IPS-15b (cell line): Measurements from ENCODE around the gene C11orf98.
"Not testable (repeated sequence)": the region's sequence is repeated elsewhere in the genome, so short reads cannot be mapped to it uniquely, and the experiment has no call there.

Source experiments
- H3K27me3 ChIP-seq: one replicate; pipeline ENCODE4 v1.6.1; 2013; ENCODE audit warnings: low read length; ENCODE audit not compliant: control insufficient read depth, insufficient read depth
- H3K36me3 ChIP-seq: one replicate; pipeline ENCODE4 v1.6.1; 2013; ENCODE audit warnings: low read length; ENCODE audit not compliant: control insufficient read depth, insufficient read depth
- H3K4me1 ChIP-seq: one replicate; pipeline ENCODE4 v1.6.1; 2013; ENCODE audit warnings: mild to moderate bottlenecking, low read length; ENCODE audit not compliant: control insufficient read depth, insufficient read depth
- H3K4me3 ChIP-seq: one replicate; pipeline ENCODE4 v1.5.1; 2013; ENCODE audit warnings: low read depth, low read length
- H3K9ac ChIP-seq: one replicate; pipeline ENCODE4 v1.6.1; 2013; ENCODE audit warnings: low read depth, mild to moderate bottlenecking, low read length
- H3K9me3 ChIP-seq: one replicate; pipeline ENCODE4 v1.6.1; 2013; ENCODE audit warnings: mild to moderate bottlenecking, low read length; ENCODE audit not compliant: control insufficient read depth, insufficient read depth

The C11orf98 gene

GRCh38 chr11:62616957-62617356 lies 48.1 kb downstream of the C11orf98 start:
- not testable (repeated sequence) for H3K27me3 ChIP-seq, H3K4me3 ChIP-seq, H3K4me1 ChIP-seq, H3K9me3 ChIP-seq, H3K9ac ChIP-seq, H3K36me3 ChIP-seq

GRCh38 chr11:62615521-62615920 lies 49.5 kb downstream of the C11orf98 start:
- Histone ChIP-seq H3K4me1 (peaks cover under 1% of the 10 kb centered on the region), H3K9me3 (no peaks in the 10 kb centered on the region), H3K9ac (no peak overlapping the region), H3K27me3 (peaks cover 8% of the 10 kb centered on the region), H3K4me3 (no peak overlapping the region), H3K36me3 (no peaks in the 10 kb centered on the region)

GRCh38 chr11:62614275-62614674 lies 50.7 kb downstream of the C11orf98 start:
- H3K27me3 ChIP-seq = peaks cover 11% of the 10 kb centered on the region
- H3K4me3 ChIP-seq = no peak overlapping the region
- no peaks in the 10 kb centered on the region for H3K36me3 ChIP-seq
- H3K9ac ChIP-seq = no peak overlapping the region
- H3K4me1 ChIP-seq = no peaks in the 10 kb centered on the region
- H3K9me3 ChIP-seq = no peaks in the 10 kb centered on the region

GRCh38 chr11:62613291-62613778 lies 51.7 kb downstream of the C11orf98 start:
- H3K36me3 ChIP-seq = no peaks in the 10 kb centered on the region
- H3K4me3 ChIP-seq = peak overlapping the region; percentile 35
- no peak overlapping the region for H3K9ac ChIP-seq
- H3K4me1 ChIP-seq = no peaks in the 10 kb centered on the region
- peaks cover 11% of the 10 kb centered on the region for H3K27me3 ChIP-seq
- no peaks in the 10 kb centered on the region for H3K9me3 ChIP-seq
